Liver (tissue), 9 donors: Measurements from ENCODE around the gene UBC. TPM values are rescaled to one million over a fixed set of nuclear protein-coding genes. Genes with fewer than 3 reads are reported as not detected.

Experiments used
- DNase-seq: peaks from one replicate; pipeline ENCODE4 v3.0.0-alpha.2; 2017; ENCODE audit warnings: low spot score
- H3K27ac ChIP-seq, 2 donors: one replicate each; pipeline ENCODE4 v1.7.0; 2013; ENCODE audit warnings: inconsistent platforms in 2 of 2, low read length in 2 of 2, control low read depth in 1 of 2, low read depth in 1 of 2, mild to moderate bottlenecking in 1 of 2
- H3K27me3 ChIP-seq, 4 donors: one replicate each; pipeline versions ENCODE4 v1.6.1 to v1.7.0; 2013; ENCODE audit warnings: low read length in 3 of 4, inconsistent platforms in 1 of 4, mild to moderate bottlenecking in 1 of 4, moderate library complexity in 1 of 4; ENCODE audit not compliant: control insufficient read depth in 4 of 4, insufficient read depth in 4 of 4
- H3K36me3 ChIP-seq, 4 donors: one replicate each; pipeline versions ENCODE4 v1.6.1 to v1.7.0; 2013; ENCODE audit warnings: low read length in 3 of 4, mild to moderate bottlenecking in 3 of 4, low read depth in 1 of 4, moderate library complexity in 1 of 4; ENCODE audit not compliant: control insufficient read depth in 4 of 4, insufficient read depth in 3 of 4
- H3K4me1 ChIP-seq, 4 donors: one replicate each; pipeline versions ENCODE4 v1.6.1 to v1.7.0; 2013; ENCODE audit warnings: low read length in 3 of 4, mild to moderate bottlenecking in 3 of 4, moderate library complexity in 1 of 4; ENCODE audit not compliant: control insufficient read depth in 4 of 4, insufficient read depth in 4 of 4
- H3K4me3 ChIP-seq, 3 donors: one replicate each; pipeline versions ENCODE4 v1.6.1 to v1.7.0; 2013; ENCODE audit warnings: low read length in 3 of 3, control low read depth in 1 of 3, low read depth in 1 of 3, mild to moderate bottlenecking in 1 of 3
- H3K9ac ChIP-seq, 2 donors: one replicate each; pipeline ENCODE4 v1.7.0; 2013; ENCODE audit warnings: low read length in 2 of 2, mild to moderate bottlenecking in 2 of 2, moderate library complexity in 2 of 2, control low read depth in 1 of 2, low read depth in 1 of 2
- H3K9me3 ChIP-seq, 4 donors: one replicate each; pipeline versions ENCODE4 v1.6.1 to v1.7.0; 2013; ENCODE audit warnings: low read length in 3 of 4; ENCODE audit not compliant: control insufficient read depth in 4 of 4
- ATF3 ChIP-seq: IDR thresholded peaks from 2 replicates; pipeline ENCODE4 v1.6.1; 2016; ENCODE audit warnings: antibody characterized with exemption
- CTCF ChIP-seq: fragments of 150-350 bp; IDR thresholded peaks from 2 replicates; pipeline ENCODE4 v1.5.1; 2017; ENCODE audit warnings: improper control_type of control experiment, low read depth, low read length; ENCODE audit not compliant: missing input control
- EGR1 ChIP-seq, 2 donors: IDR thresholded peaks; 2 replicates each; pipeline ENCODE4 v1.6.1; 2016 to 2018; ENCODE audit warnings: antibody characterized with exemption in 2 of 2, low read depth in 2 of 2
- FOXA1 ChIP-seq: IDR thresholded peaks from 2 replicates; pipeline ENCODE4 v1.6.1; 2016; ENCODE audit warnings: antibody characterized with exemption
- FOXA2 ChIP-seq: IDR thresholded peaks from 2 replicates; pipeline ENCODE4 v1.6.1; 2016; ENCODE audit warnings: antibody characterized with exemption
- GABPA ChIP-seq, 2 donors: IDR thresholded peaks in 1 of 2; conservative IDR thresholded peaks in 1 of 2; 2 replicates each; pipeline ENCODE4 v1.6.1; 2016; ENCODE audit warnings: antibody characterized with exemption in 2 of 2, mild to moderate bottlenecking in 1 of 2, moderate library complexity in 1 of 2
- HNF4A ChIP-seq, 2 donors: conservative IDR thresholded peaks; 2 replicates each; pipeline ENCODE4 v1.6.1; 2016; ENCODE audit warnings: antibody characterized with exemption in 2 of 2, mild to moderate bottlenecking in 2 of 2
- HNF4G ChIP-seq: IDR thresholded peaks from 2 replicates; pipeline ENCODE4 v1.6.1; 2016; ENCODE audit warnings: antibody characterized with exemption
- JUND ChIP-seq, 2 donors: IDR thresholded peaks; 2 replicates each; pipeline ENCODE4 v1.6.1; 2016; ENCODE audit warnings: antibody characterized with exemption in 2 of 2
- MAX ChIP-seq: IDR thresholded peaks from 2 replicates; pipeline ENCODE4 v1.6.1; 2016; ENCODE audit warnings: antibody characterized with exemption
- NR2F2 ChIP-seq: IDR thresholded peaks from 2 replicates; pipeline ENCODE4 v1.6.1; 2016; ENCODE audit warnings: antibody characterized with exemption
- RAD21 ChIP-seq, 2 donors: IDR thresholded peaks; 2 replicates each; pipeline ENCODE4 v1.6.1; 2016; ENCODE audit warnings: antibody characterized with exemption in 2 of 2, mild to moderate bottlenecking in 2 of 2
- RXRA ChIP-seq, 2 donors: IDR thresholded peaks; 2 replicates each; pipeline ENCODE4 v1.6.1; 2017 to 2018; ENCODE audit warnings: antibody characterized with exemption in 2 of 2, mild to moderate bottlenecking in 1 of 2
- TAF1 ChIP-seq: conservative IDR thresholded peaks from 2 replicates; pipeline ENCODE4 v1.6.1; 2016; ENCODE audit warnings: antibody characterized with exemption, mild to moderate bottlenecking
- YY1 ChIP-seq: IDR thresholded peaks from 2 replicates; pipeline ENCODE4 v1.6.1; 2016; ENCODE audit warnings: antibody characterized with exemption, mild to moderate bottlenecking
- ZBTB33 ChIP-seq: IDR thresholded peaks from 2 replicates; pipeline ENCODE4 v1.6.1; 2016; ENCODE audit warnings: antibody characterized with exemption
- WGBS: extraction: QIAGEN DNeasy Blood & Tissue Kit; methylation state at CpG from one replicate; pipeline ENCODE4 v1.1.7; 2013; 5-methylcytosine and 5-hydroxymethylcytosine counted together
- polyA plus RNA-seq, 2 donors: library from polyadenylated mRNA; stranded (reverse) in 1 of 2; unstranded in 1 of 2; fragments of 200-250 nt in 1 of 2; fragments of >200 nt in 1 of 2; fragmentation: Nextera tagmentation in 1 of 2; extraction: Ambion mirVana in 1 of 2; gene quantifications; one replicate each; pipeline versions ENCODE4 v1.2.1 to v1.2.3, GENCODE V29; 2013 to 2015
- total RNA-seq, 2 donors: library from RNA; depleted of rRNA; stranded (reverse); fragments of >200 nt; gene quantifications; one replicate each; pipeline ENCODE4 v1.2.3, GENCODE V29; 2014
- donor health status: healthy.
- donor health status: healthy.
- donor health status: healthy.
- donor health status: healthy.
- donor health status: healthy.

UBC gene
- total and polyA plus RNA-seq, 4 donors = 385 to 624 (median 468) TPM

GRCh38 chr12:124910561-124911478 is 3.6 kb downstream of the UBC start:
- peak overlapping the region in 1 of 3 donors; percentile 12 for H3K4me3 ChIP-seq
- peaks cover 0 to 23% (median 16%) of the 10 kb centered on the region in 4 donors for H3K4me1 ChIP-seq
- no peaks in the 10 kb centered on the region for H3K9me3 ChIP-seq
- no peak overlapping the region for H3K9ac ChIP-seq
- H3K36me3 ChIP-seq = peaks cover 0 to 10% (median 5%) of the 10 kb centered on the region in 4 donors
- WGBS = 63% methylated on average over 9 of the region's 9 CpGs
- H3K27me3 ChIP-seq = no peaks in the 10 kb centered on the region
- no peak for TF ChIP-seq HNF4G
- TF ChIP-seq RXRA (IDR thresholded peaks at IDR 0.05) = no peak
- TF ChIP-seq TAF1 = no peak
- TF ChIP-seq HNF4A (conservative IDR thresholded peaks at IDR 0.05) = no peak
- peak overlapping the region; percentile 6 to 51 for H3K27ac ChIP-seq
- no peak for DNase-seq

GRCh38 chr12:124909831-124910560 is 4.5 kb downstream of the UBC start:
- TF ChIP-seq ATF3 (no peak), EGR1 (IDR thresholded peaks at IDR 0.05; ENCODE audit: low read depth in 2 of 2) (no peak), TAF1 (no peak), RAD21 (IDR thresholded peaks at IDR 0.05) (no peak), HNF4G (no peak), HNF4A (conservative IDR thresholded peaks at IDR 0.05) (no peak), YY1 (no peak), JUND (IDR thresholded peaks at IDR 0.05) (no peak), NR2F2 (no peak), MAX (no peak), GABPA (IDR thresholded peaks at IDR 0.05 in 1 of 2, conservative IDR thresholded peaks at IDR 0.05 in 1 of 2) (no peak), RXRA (IDR thresholded peaks at IDR 0.05) (no peak)
- Histone ChIP-seq H3K36me3 (peaks cover 0 to 10% (median 5%) of the 10 kb centered on the region in 4 donors), H3K27ac (peak overlapping the region; percentile 51), H3K9me3 (no peaks in the 10 kb centered on the region), H3K4me1 (peaks cover 0 to 26% (median 19%) of the 10 kb centered on the region in 4 donors), H3K27me3 (no peaks in the 10 kb centered on the region), H3K9ac (no peak overlapping the region), H3K4me3 (no peak overlapping the region)
- no peak for DNase-seq
- 51% methylated on average over 8 of the region's 8 CpGs for WGBS

- peaks cover 3 to 36% (median 26%) of the 10 kb centered on the region in 4 donors for H3K4me1 ChIP-seq
- peak; percentile 90 for TF ChIP-seq FOXA1
- TF ChIP-seq YY1 = peak; percentile 54
- TF ChIP-seq GABPA (IDR thresholded peaks at IDR 0.05 in 1 of 2, conservative IDR thresholded peaks at IDR 0.05 in 1 of 2) = no peak
- TF ChIP-seq TAF1 = no peak
- peak; percentile 14 for TF ChIP-seq NR2F2
- TF ChIP-seq CTCF = peak; percentile 100
- peak; percentile 36 to 47 for TF ChIP-seq RXRA (IDR thresholded peaks at IDR 0.05)
- TF ChIP-seq RAD21 (IDR thresholded peaks at IDR 0.05) = peak; percentile 98 to 99
- TF ChIP-seq MAX = peak; percentile 43
- no peak for TF ChIP-seq HNF4G
- peak; percentile 32 to 43 for TF ChIP-seq JUND (IDR thresholded peaks at IDR 0.05)
- peak; percentile 17 to 46 for TF ChIP-seq HNF4A (conservative IDR thresholded peaks at IDR 0.05)
- TF ChIP-seq EGR1 (IDR thresholded peaks at IDR 0.05; ENCODE audit: low read depth in 2 of 2) = no peak
- peak; percentile 12 for TF ChIP-seq ZBTB33
- TF ChIP-seq FOXA2 = peak; percentile 97
These were observed 7.7 kb downstream of the UBC start for GRCh38 chr12:124906606-124907261.

More at GRCh38 chr12:124906606-124907261, 7.7 kb downstream of the UBC start:
- no peaks in the 10 kb centered on the region for H3K9me3 ChIP-seq
- peaks cover 0 to 10% (median 4%) of the 10 kb centered on the region in 4 donors for H3K36me3 ChIP-seq
- H3K27me3 ChIP-seq = no peaks in the 10 kb centered on the region
- WGBS = 0% methylated on average over 2 of the region's 2 CpGs
- peak overlapping the region; percentile 25 to 42 for H3K27ac ChIP-seq
- peak overlapping the region in 1 of 2 donors; percentile 71 for H3K9ac ChIP-seq
- H3K4me3 ChIP-seq = no peak overlapping the region
- peak; percentile 89 for DNase-seq
